GM12891 (cell line): ENCODE results near the gene ASF1B.

Source experiments
- PAX5 ChIP-seq: IDR thresholded peaks from 2 replicates; pipeline ENCODE4 v1.6.1; 2011; ENCODE audit warnings: low read length, moderate library complexity, mild to moderate bottlenecking; ENCODE audit not compliant: insufficient read depth, severe bottlenecking
- POLR2A ChIP-seq: IDR thresholded peaks from 2 replicates; pipeline ENCODE4 v1.6.1; 2011; ENCODE audit warnings: low read depth, low read length, control low read depth
- POLR2AphosphoS5 ChIP-seq: IDR thresholded peaks from 2 replicates; pipeline ENCODE4 v1.6.1; 2011; ENCODE audit warnings: low read depth, low read length, control low read depth
- POU2F2 ChIP-seq: IDR thresholded peaks from 2 replicates; pipeline ENCODE4 v1.6.1; 2011; ENCODE audit warnings: low read depth, mild to moderate bottlenecking, control low read depth, low read length, moderate library complexity
- SPI1 ChIP-seq: IDR thresholded peaks from 2 replicates; pipeline ENCODE4 v1.6.1; 2011; ENCODE audit warnings: low read depth, low read length, control low read depth
- TAF1 ChIP-seq: IDR thresholded peaks from 2 replicates; pipeline ENCODE4 v1.6.1; 2011; ENCODE audit warnings: low read depth, low read length, control low read depth

DNA sequence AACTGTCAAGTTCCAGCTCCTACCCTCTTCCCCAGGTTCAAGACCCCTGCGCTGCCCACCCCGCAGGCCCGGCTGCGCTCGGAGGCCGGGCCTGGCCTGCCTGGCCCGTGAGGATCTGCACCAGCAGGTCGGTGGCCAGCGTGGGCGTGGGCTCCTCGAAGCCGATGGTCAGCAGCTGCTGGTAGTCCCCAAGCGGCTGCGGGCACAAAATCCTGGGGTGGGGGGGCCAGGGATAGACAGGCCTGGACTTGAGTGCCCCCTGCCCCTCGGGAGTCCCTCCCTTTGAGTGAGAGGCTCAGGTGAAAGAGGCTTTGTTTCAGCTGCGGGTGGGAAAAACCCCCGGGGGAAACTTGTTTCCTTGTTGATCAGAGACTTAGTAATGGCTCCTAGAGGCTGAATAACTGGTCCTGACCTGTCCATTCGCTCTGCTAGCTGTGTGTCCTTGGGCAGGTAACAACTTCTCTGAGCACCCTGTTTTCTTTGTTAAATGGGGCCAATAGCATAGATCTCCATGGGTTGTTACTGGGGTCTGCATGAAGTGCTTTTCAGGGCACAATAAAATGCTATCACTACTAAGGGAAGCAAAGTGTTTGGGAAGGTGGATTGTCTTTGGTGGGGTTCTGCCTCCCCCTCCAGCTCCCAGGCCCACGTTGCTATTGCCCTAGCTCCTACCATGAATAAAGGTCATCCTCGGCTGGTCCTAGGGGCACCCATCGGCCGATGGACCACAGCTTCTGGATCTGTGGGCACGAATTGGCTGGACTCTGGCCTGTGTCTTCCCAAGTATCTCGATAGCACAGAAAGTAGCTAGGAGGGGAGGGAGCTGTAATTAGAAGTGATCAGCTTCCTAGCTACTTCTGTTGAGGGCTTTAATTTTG, 54.4 kb downstream of the ASF1B start:
- TF ChIP-seq POLR2AphosphoS5 (no peak), POLR2A (no peak), TAF1 (no peak; the same call in 1 of the 2 replicates), PAX5 (no peak), SPI1 (no peak), POU2F2 (no peak)
